Activated T-cell treated with anti-CD3 and anti-CD28 coated beads, Interleukin-2, amount 50 U/mL, for 1 hour (primary cell): ENCODE results near the gene ARIH1.

Experiments
- DNase-seq: peaks from one replicate; pipeline ENCODE4 v3.0.0-alpha.2; 2020

Gene ARIH1

GRCh38 chr15:72488558-72488957 is 14.4 kb downstream of the ARIH1 start:
- no peak for DNase-seq

- no peak for DNase-seq
These were observed 15.9 kb downstream of the ARIH1 start for GRCh38 chr15:72489943-72490554.

DNA sequence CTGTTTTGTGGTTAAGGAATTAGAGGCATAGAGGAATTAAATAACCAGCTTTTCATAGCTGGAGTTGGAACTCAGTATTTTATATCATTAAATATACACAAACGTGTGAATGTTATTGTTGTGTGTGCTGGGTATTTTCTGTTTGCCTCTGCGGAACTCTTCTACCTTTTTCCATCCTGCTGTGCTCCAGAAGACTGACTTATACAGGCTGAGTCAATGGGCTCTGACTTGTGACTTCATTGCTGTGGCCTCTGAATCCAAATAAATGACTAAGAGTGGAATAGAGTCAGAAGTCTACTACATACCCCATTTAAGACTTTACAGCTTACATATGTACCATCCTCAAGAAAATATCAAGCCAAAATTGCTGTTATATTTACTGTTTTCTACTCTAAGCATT is 17.6 kb downstream of the ARIH1 start:
- no peak for DNase-seq

- no peak for DNase-seq
These were observed 18.6 kb downstream of the ARIH1 start for GRCh38 chr15:72492733-72493132.

DNA sequence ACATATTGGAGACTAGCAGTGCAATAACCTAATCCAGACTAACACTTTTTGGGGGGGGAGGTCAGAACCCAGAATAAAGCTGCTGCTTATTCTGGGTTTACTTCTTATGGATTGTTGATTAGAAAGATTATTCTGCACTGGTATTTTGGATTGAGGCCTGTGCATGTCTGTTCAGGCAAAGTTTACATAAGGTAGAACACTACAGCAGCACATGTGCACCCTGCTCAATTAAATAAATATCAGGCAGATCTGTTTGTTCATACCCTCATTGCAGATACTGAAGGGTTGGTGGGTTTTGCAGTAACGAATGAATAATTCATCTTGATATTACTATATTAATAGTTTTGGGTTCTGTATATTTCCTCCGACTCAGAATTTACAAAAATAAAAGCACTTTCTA is 19.1 kb downstream of the ARIH1 start:
- no peak for DNase-seq

GRCh38 chr15:72495007-72495406 is 20.9 kb downstream of the ARIH1 start:
- no peak for DNase-seq

DNA sequence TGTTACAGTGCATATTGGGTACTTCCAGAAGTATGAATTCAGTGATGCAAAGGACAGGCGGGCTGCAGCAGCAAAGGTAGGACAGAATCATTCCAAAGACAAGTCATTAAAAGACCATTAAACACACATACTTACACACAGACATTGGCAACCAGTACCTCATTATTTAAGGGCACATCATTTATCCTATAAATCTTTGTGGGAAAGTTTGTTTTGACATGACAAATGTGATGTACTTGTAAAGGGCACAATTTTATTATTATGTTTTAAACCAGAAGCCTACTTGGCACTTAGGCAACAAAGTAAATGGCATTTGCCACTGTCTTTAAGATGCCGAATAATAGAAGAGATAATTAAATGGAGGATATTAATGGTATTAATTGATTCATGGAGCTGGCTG is 22.7 kb downstream of the ARIH1 start:
- no peak for DNase-seq

- DNase-seq = no peak
These were observed 23.3 kb downstream of the ARIH1 start for GRCh38 chr15:72497402-72497801.

- no peak for DNase-seq
These were observed 28.2 kb downstream of the ARIH1 start for GRCh38 chr15:72502220-72502809.

DNA sequence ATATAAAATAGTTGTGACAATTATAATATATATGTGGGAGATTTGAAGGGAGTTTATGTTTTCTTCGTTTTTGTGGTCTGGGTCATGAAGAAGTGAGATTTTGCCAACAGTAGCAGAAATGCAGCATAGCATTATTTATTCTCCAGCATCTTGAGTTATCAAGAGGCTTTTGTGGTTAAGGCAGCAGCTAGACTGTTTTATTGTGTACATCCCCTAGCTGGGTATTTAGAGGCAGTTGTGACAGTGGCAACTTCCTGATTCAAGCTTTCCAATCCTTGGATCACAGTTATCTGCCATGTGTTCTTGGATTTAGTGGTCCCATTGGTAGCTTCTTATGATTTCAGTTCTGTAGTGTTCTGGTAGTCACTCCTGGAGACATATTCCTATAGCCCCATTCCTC is 29.0 kb downstream of the ARIH1 start:
- DNase-seq = no peak

GRCh38 chr15:72507402-72508092 is 33.4 kb downstream of the ARIH1 start:
- no peak for DNase-seq

DNA sequence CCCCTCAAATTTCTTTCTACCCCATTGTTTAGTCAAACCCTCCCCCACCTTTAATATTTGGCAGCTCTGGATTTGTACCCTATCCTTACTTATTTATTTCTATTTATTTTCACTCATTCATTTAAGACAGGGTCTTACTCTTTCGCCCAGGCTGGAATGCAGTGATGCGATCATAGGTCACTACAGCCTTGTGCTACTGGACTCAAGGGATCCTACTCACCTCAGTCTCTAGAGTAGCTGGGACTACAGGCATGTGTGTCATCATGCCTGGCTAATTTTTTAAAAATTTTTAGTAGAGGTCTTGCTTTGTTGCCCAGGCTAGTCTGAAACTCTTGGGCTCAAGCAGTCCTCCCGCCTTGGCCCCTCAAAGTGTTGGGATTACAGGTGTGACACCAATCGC is 35.4 kb downstream of the ARIH1 start:
- no peak for DNase-seq

DNA sequence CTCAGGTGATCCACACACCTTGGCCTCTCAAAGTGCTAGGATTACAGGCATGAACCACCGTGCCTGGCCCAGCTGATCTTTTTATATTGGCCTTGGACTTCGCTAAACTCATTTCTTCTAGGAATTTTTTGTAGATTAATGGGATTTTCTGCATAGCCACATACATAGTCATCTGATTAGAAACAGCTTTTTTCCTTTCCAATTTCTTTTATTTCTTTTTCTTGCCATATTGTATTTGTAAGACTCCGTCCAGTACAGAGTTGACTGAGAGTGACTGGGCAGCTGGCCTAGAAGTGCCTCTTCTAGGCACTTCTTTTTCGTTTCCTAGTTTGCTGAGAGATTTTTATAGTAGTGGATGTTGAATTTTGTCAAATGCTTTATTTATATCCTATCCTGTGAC is 37.4 kb downstream of the ARIH1 start:
- no peak for DNase-seq

DNA sequence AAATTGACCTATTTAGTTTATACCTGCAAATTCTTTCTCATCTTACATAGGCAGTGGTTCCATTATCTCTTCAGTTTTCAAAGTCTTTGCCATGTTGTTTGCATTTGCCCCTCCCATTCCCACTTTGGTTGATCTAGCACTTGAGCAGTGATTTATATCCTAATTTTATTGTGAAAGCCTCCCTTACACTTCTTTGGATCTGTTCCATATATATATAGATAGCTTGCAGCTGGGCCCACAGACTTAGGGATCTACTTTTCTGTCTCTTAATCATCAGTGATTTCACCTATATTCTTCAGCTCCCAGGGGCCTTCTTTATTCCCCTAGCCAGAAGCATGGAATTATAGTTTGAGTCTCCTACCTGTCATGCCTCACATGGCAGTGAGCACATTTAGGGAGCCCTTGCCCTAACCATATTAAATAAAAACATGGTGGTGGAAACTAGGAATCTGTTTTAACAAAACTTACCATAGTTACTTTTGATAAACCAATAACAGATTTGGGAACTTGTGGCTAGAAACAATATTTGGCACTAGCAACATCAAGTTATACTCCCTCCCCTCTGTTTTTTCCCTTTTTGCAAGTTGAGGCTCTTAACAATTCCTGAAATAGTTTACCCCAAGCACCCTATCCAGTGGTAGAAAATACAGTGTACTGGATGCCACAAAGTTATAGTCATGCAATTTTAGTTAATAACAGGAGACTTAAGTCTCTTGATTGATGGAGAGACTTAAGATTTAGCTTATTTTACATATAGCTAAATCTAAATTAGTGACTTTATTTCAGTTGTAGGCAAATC is 41.7 kb downstream of the ARIH1 start:
- DNase-seq = no peak

GRCh38 chr15:72516777-72517176 is 42.6 kb downstream of the ARIH1 start:
- DNase-seq = no peak

GRCh38 chr15:72521682-72522081 is 47.6 kb downstream of the ARIH1 start:
- DNase-seq = no peak

DNA sequence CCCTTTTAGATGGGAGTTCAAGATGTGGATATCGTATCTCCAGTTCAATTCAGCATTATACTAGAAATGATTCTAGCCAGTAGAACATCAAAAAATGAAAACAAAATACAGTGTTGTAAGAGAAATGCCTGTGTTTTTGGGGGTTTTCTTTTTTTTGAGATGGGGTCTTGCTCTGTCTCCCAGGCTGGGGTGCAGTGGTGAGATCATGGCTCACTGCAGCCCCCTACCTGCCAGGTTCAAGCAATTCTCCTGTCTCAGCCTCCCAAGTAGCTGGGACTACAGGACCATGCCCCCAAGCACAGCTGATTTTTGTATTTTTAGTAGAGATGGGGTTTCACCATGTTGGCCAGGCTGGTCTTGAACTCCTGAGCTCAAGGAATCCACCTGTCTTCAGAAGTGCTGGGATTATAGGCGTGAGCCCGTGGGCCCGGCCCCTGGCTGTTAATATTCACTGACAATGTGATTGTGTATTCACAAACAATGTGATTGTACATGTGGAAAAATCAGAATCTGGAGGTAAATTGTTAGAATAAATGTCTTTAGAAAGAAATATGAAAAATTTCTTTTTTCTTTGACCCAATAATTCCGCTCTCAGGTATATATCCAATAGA is 59.0 kb downstream of the ARIH1 start:
- DNase-seq = peak; percentile 35

DNA sequence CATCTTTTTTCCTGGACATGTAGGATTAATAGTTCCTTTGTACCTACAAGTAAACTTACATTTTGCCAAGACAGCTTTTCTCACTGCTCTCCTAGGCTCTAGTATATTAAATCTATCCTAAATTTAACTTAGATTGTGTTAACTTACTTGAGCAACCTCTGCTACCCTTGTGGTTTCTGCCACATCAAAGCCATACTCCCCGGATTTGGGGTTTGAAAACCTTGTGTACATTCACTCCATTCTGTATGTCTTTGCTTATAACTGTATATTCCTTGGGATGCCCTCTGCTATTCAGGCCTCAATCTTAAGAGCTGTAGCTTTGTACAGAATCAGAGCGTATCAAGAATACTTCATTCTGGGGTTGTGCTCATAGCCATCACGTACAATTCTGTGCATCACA is 60.4 kb downstream of the ARIH1 start:
- DNase-seq = no peak

GRCh38 chr15:72535911-72536310 is 61.8 kb downstream of the ARIH1 start:
- no peak for DNase-seq

DNA sequence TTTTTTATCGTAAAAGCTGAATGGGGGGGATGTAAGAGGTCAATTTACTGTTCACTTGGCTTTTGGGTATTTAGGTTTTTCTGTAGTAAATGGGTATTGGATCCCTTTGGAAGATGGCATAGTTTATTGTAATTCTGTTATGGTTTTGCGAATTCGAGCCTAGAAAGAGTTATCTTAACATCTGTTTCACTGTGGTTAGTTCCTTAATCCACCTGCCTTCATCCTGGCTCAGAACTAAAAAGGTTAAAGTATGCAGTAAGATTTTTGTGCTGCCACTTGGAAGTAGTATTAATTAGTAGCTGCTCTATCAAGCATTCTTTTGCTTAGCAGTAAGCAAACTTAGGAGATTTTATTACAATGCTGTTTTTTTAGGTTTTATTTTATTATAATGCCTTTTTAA is 62.4 kb downstream of the ARIH1 start:
- DNase-seq = no peak

DNA sequence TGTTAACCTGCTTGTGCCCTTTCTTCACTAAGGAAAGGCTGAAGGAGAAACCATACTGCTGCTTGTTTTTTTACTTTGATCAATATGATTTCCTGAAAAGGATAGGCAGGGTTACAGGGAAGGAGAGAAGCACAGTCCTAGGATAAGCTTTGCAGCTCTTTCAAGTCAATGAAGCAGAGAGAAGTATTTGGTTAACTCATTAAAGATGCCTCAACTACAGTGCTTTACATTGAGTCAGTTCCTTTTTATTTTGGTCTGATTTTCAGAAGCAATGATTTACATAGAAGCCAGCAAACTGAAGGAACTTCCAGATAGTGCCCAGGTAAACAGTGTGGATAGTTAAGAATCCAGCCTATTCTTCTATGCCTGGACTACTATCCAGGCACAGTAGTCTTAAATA is 64.8 kb downstream of the ARIH1 start:
- DNase-seq = no peak

GRCh38 chr15:72540606-72541237 is 66.6 kb downstream of the ARIH1 start:
- DNase-seq = no peak

GRCh38 chr15:72541674-72542073 is 67.5 kb downstream of the ARIH1 start:
- DNase-seq = no peak
